Transverse colon (tissue), 4 donors: Measurements from ENCODE around the gene OLFM2. TPM values are rescaled to one million over a fixed set of nuclear protein-coding genes. Genes with fewer than 3 reads are reported as not detected.
"Not testable (repeated sequence)": the region's sequence is repeated elsewhere in the genome, so short reads cannot be mapped to it uniquely, and the experiment has no call there.

Experiments
- DNase-seq: peaks from one replicate; pipeline ENCODE4 v3.0.0-alpha.2; 2019
- H3K27ac ChIP-seq, 4 donors: fragments of 200-600 bp; sonication (generic); 2 replicates each; pipeline ENCODE4 v1.5.1; 2016 to 2018; ENCODE audit warnings: inconsistent platforms in 4 of 4
- H3K27me3 ChIP-seq: fragments of 200-600 bp; sonication (generic); 2 replicates; pipeline ENCODE4 v1.5.1; 2017; ENCODE audit warnings: inconsistent platforms
- H3K36me3 ChIP-seq, 4 donors: fragments of 200-600 bp; sonication (generic); 2 replicates each; pipeline ENCODE4 v1.5.1; 2017 to 2019; ENCODE audit warnings: inconsistent platforms in 4 of 4
- H3K4me1 ChIP-seq, 4 donors: fragments of 200-600 bp; sonication (generic); 2 replicates each; pipeline ENCODE4 v1.5.1; 2017 to 2020; ENCODE audit warnings: inconsistent platforms in 4 of 4
- H3K4me3 ChIP-seq, 4 donors: fragments of 200-600 bp; sonication (generic); 1 replicate in 1 of 4; 2 replicates in 3 of 4; pipeline versions ENCODE4 v1.5.1 to v1.6.1; 2017 to 2019; ENCODE audit warnings: inconsistent platforms in 4 of 4
- H3K9me3 ChIP-seq, 2 donors: fragments of 200-600 bp; sonication (generic); 2 replicates each; pipeline ENCODE4 v1.5.1; 2017 to 2019; ENCODE audit warnings: inconsistent platforms in 2 of 2
- EP300 ChIP-seq: sonication (generic); formaldehyde crosslinking; IDR thresholded peaks from one replicate; pipeline ENCODE4 v1.6.1; 2017; ENCODE audit warnings: antibody characterized with exemption, low read depth
- POLR2A ChIP-seq: fragments of 450-650 bp; IDR thresholded peaks from one replicate; pipeline ENCODE4 v1.6.1; 2016; ENCODE audit warnings: antibody characterized with exemption, mild to moderate bottlenecking, moderate library complexity
- POLR2AphosphoS5 ChIP-seq, 3 donors: sonication (generic); formaldehyde crosslinking; IDR thresholded peaks; one replicate each; pipeline ENCODE4 v1.6.1; 2016; ENCODE audit warnings: antibody characterized with exemption in 3 of 3
- WGBS, 2 donors: methylation state at CpG; one replicate each; pipeline ENCODE4 v1.1.5; 2018; ENCODE audit warnings: low coverage in 1 of 2; 5-methylcytosine and 5-hydroxymethylcytosine counted together
- in situ Hi-C, 4 donors: fragments of 200-750 bp; cut with MboI; loops; one replicate each; pipeline versions ENCODE4 v1.15.0 to v1.15.1; 2017; ENCODE audit warnings: low sequenced_read_pairs in 3 of 4, low pct_ligation_motif_present in 1 of 4, low pct_unique_long_range_greater_than_20kb in 1 of 4
- intact Hi-C: fragments of 100-400 bp; cut with DNase I; formaldehyde crosslinking; loops from one replicate; pipeline ENCODE4 v1.15.1; 2023; ENCODE audit warnings: low total_unique reads
- total RNA-seq, 4 donors: library from RNA; depleted of rRNA; stranded (reverse); fragments of >200 nt; gene quantifications; one replicate each; pipeline ENCODE4 v1.1.0, GENCODE V29; 2016
- TF ChIP-seq, protein P1 (sequence below), 5 experiments: fragments of 200-600 bp in 3 of 5; fragments of 450-650 bp in 2 of 5; sonication (generic) in 3 of 5; IDR thresholded peaks; 1 replicate in 2 of 5; 2 replicates in 3 of 5; pipeline ENCODE4 v1.5.1; 2016 to 2017; ENCODE audit warnings: antibody characterized with exemption in 5 of 5, inconsistent platforms in 3 of 5, mild to moderate bottlenecking in 2 of 5, moderate library complexity in 1 of 5

Gene OLFM2
- total RNA-seq, 4 donors from 2014 or later = 2.0 to 2.7 TPM; not detected in 2

DNA sequence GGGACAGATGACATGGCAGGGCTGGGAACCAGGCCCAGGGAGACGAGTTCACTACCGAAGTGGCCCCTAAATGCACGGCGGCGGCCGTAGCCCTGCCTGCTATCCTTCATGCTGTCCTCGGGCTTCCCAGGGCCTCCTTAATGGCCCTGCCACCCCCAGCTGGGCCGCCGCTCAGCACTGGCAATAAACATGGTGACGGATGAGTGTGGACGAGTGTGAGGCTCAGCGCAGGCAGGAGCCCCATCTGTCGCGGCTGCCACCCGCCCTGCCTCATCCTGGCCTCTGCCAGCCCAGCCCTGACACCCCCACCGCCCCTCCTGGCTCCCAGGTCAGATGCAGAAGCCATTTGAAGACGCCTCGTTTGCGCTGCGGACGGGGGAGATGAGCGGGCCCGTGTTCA lies 87.6 kb downstream of the OLFM2 start:
- in situ Hi-C loops = no loop called here
- H3K36me3 ChIP-seq = peaks cover 0 to 9% (median under 1%) of the 10 kb centered on the region in 4 donors
- intact Hi-C loops = no loop called here

DNA sequence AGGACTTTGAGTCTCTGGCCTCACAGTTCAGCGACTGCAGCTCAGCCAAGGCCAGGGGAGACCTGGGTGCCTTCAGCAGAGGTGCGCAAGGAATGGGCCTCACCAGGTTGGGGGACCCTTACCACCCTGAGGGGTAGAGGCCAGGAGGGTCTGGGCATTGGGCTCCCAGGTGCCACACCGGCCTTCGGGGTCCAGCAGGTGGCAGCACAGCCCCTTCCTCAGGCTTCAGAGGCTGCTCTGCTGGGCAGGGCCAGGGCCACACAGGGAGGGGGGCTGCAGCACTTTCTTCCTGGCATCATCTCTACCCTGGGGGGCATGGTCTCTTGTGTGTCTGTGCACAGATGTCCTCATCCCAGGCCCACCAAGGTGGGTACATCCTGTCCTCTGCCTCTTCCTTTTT lies 88.3 kb downstream of the OLFM2 start:
- Histone ChIP-seq H3K27ac (no peak overlapping the region), H3K27me3 (no peaks in the 10 kb centered on the region), H3K4me1 (peaks cover 0 to 8% (median 2%) of the 10 kb centered on the region in 4 donors), H3K4me3 (no peak overlapping the region), H3K36me3 (peaks cover 0 to 16% (median 4%) of the 10 kb centered on the region in 4 donors), H3K9me3 (no peaks in the 10 kb centered on the region)
- in situ Hi-C loops (no loop called here), intact Hi-C loops (no loop called here)
- WGBS, 2 donors = 88% methylated on average over 4 of the region's 4 CpGs; no CpG with 5 or more reads in 1 of the 2 donors
- DNase-seq = no peak
- TF ChIP-seq EP300 (no peak), POLR2AphosphoS5 (IDR thresholded peaks at IDR 0.05) (no peak), POLR2A (no peak)
- TF ChIP-seq, protein P1, sequence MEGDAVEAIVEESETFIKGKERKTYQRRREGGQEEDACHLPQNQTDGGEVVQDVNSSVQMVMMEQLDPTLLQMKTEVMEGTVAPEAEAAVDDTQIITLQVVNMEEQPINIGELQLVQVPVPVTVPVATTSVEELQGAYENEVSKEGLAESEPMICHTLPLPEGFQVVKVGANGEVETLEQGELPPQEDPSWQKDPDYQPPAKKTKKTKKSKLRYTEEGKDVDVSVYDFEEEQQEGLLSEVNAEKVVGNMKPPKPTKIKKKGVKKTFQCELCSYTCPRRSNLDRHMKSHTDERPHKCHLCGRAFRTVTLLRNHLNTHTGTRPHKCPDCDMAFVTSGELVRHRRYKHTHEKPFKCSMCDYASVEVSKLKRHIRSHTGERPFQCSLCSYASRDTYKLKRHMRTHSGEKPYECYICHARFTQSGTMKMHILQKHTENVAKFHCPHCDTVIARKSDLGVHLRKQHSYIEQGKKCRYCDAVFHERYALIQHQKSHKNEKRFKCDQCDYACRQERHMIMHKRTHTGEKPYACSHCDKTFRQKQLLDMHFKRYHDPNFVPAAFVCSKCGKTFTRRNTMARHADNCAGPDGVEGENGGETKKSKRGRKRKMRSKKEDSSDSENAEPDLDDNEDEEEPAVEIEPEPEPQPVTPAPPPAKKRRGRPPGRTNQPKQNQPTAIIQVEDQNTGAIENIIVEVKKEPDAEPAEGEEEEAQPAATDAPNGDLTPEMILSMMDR (IDR thresholded peaks at IDR 0.05) = peak in 2 of 5 experiments; percentile 18

More for the DNA sequence above, 87.6 kb downstream of the OLFM2 start:
- H3K27ac ChIP-seq = no peak overlapping the region
- TF ChIP-seq EP300 (no peak), POLR2A (no peak), POLR2AphosphoS5 (IDR thresholded peaks at IDR 0.05) (no peak)
- TF ChIP-seq, protein P1 (IDR thresholded peaks at IDR 0.05) = no peak
- no peak overlapping the region for H3K4me3 ChIP-seq
- DNase-seq = no peak
- peaks cover 0 to 8% (median 2%) of the 10 kb centered on the region in 4 donors for H3K4me1 ChIP-seq
- H3K9me3 ChIP-seq = no peaks in the 10 kb centered on the region
- 89% methylated on average over 23 of the region's 23 CpGs; no CpG with 5 or more reads in 1 of the 2 donors for WGBS, 2 donors
- H3K27me3 ChIP-seq = no peaks in the 10 kb centered on the region

DNA sequence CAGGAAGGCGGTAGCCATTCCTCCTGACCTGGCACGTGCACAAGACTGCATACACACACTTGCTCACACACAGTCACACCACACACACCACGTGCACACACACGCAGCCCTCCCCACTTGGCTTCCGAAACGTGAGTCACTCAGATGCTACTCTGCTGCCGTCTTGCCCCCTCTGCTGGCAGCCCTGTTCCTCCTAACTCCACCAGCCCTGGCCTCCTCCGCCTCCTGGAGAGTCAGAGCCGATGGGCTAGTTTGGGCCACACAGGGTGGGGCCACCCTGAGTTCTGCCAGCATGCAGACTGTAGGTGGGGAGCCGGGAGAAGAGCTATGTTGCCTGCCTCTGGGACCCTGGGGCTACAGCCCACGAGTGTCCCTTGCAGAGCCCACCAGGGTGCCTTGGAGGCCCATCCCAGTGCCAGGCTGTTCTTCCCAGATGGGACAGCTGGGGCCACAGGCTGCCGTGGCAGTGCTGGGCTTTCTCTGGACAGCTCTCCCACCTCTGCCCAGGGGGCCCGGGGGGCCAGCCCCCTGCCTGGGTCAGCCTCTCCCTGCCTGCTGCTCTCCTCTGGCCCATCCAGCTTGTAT lies 89.1 kb downstream of the OLFM2 start:
- Histone ChIP-seq H3K4me3 (no peak overlapping the region), H3K4me1 (peaks cover 0 to 8% (median 2%) of the 10 kb centered on the region in 4 donors), H3K36me3 (peaks cover 0 to 24% (median 8%) of the 10 kb centered on the region in 4 donors), H3K27ac (no peak overlapping the region), H3K9me3 (no peaks in the 10 kb centered on the region), H3K27me3 (no peaks in the 10 kb centered on the region)
- in situ Hi-C loops = no loop called here
- 40 to 51% methylated on average over 1 to 13 of the region's 13 CpGs for WGBS, 2 donors
- peak; percentile 28 for DNase-seq
- intact Hi-C loops = no loop called here
- TF ChIP-seq, protein P1 (IDR thresholded peaks at IDR 0.05) = peak in 4 of 5 experiments; percentile 22 to 31 (median 22)
- TF ChIP-seq POLR2A (no peak), EP300 (no peak), POLR2AphosphoS5 (IDR thresholded peaks at IDR 0.05) (no peak)

DNA sequence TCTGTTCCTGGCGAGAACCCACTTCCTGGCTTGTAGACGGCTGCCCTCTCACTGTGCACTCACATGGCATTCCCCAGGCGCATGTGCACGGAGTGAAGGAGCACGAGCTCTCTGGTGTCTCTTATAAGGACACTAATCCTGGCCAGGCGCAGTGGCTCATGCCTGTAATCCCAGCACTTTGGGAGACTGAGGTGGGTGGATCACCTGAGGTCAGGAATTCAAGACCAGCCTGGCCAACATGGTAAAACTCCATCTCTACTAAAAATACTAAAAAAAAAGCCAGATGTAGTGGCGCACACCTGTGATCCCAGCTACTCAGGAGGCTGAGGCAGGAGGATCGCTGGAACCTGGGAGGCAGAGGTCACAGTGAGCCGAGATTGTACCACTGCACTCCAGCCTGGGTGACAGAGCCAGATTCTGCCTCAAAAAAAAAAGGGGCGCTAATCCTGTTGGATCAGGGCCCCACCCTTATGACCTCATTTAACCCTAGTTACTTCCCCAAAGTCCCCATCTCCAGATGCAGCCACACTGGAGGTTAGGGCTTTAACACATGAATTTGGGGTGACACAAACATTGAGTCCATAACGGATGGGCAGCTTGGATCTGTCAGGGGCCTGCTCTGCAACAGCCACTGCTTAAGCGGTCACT lies 92.6 kb downstream of the OLFM2 start:
- H3K4me3 ChIP-seq, in situ Hi-C loops, intact Hi-C loops, H3K27ac ChIP-seq, H3K27me3 ChIP-seq, DNase-seq, H3K9me3 ChIP-seq, H3K4me1 ChIP-seq: not testable (repeated sequence)
- H3K36me3 ChIP-seq = peaks cover 0 to 35% (median 13%) of the 10 kb centered on the region in 4 donors
- 95 to 98% methylated on average over 6 to 12 of the region's 12 CpGs for WGBS, 2 donors
